ENCODE results near the gene MRPL58. TPM values are rescaled to one million over a fixed set of nuclear protein-coding genes. Genes with fewer than 3 reads are reported as not detected.

The MRPL58 gene
- total RNA-seq (2022; extraction: Qiagen RNA extraction) = 71.2 to 79.0 TPM (median 76.6 TPM) in 5 replicates

GRCh38 chr17:75012346-75013091, at the start of gene MRPL58:
Gene MRPL58, plus strand, starts transcription at chr17:75012670. Its CDS starts 17 bp downstream, at chr17:75012687.

GRCh38 chr17:74972107-74972972, 40.1 kb upstream of the MRPL58 start, which contains the start of gene HID1:
Gene HID1, minus strand, starts transcription at chr17:74972759. Its CDS starts 103 bp downstream, at chr17:74972656.

GRCh38 chr17:74987418-74987908, 25.0 kb upstream of the MRPL58 start, which contains the start of gene CDR2L:
Gene CDR2L, plus strand, starts transcription at chr17:74987632. Its CDS starts 412 bp downstream, at chr17:74988044.

GRCh38 chr17:75046407-75047289, 34.2 kb downstream of the MRPL58 start, which contains the start of the genes ATP5PD and KCTD2:
Gene ATP5PD, minus strand, starts transcription at chr17:75046969. Its CDS starts 4,319 bp downstream, at chr17:75042650.
Gene KCTD2, plus strand, starts transcription at chr17:75047225. Its CDS starts 26 bp downstream, at chr17:75047251.

Other genes with a start within 250 kb of the MRPL58 start
- gene NAT9, start 236.3 kb upstream of the MRPL58 start, total RNA-seq (2022; extraction: Qiagen RNA extraction) = 47.3 to 59.2 TPM (median 52.9 TPM) in 5 replicates
- 0.15 to 0.30 TPM (median 0.18 TPM) in 5 replicates for gene GRIN2C, start 152.8 kb upstream of the MRPL58 start, total RNA-seq (2022; extraction: Qiagen RNA extraction)
- gene FDXR, start 139.7 kb upstream of the MRPL58 start, total RNA-seq (2022; extraction: Qiagen RNA extraction) = 52.1 to 74.4 TPM (median 60.4 TPM) in 5 replicates
- gene FADS6, start 119.0 kb upstream of the MRPL58 start, total RNA-seq (2022; extraction: Qiagen RNA extraction) = 0.09 TPM in 1 of 5 replicates, not detected in the others
- 0.02 to 0.14 TPM (median 0.09 TPM) in 5 replicates for gene USH1G, start 89.4 kb upstream of the MRPL58 start, total RNA-seq (2022; extraction: Qiagen RNA extraction)
- gene OTOP2, start 88.4 kb upstream of the MRPL58 start, total RNA-seq (2022; extraction: Qiagen RNA extraction) = 0.06 to 0.12 TPM (median 0.08 TPM) in 5 replicates
- gene OTOP3, start 76.8 kb upstream of the MRPL58 start, total RNA-seq (2022; extraction: Qiagen RNA extraction) = not detected in 5 replicates
- gene HID1, start 39.9 kb upstream of the MRPL58 start, total RNA-seq (2022; extraction: Qiagen RNA extraction) = 15.3 to 18.3 TPM (median 16.9 TPM) in 5 replicates
- 65.6 to 80.7 TPM (median 75.4 TPM) in 5 replicates for gene CDR2L, start 25.0 kb upstream of the MRPL58 start, total RNA-seq (2022; extraction: Qiagen RNA extraction)
- 481 to 533 TPM (median 504 TPM) in 5 replicates for gene ATP5PD, start 34.3 kb downstream of the MRPL58 start, total RNA-seq (2022; extraction: Qiagen RNA extraction)
- gene KCTD2, start 34.6 kb downstream of the MRPL58 start, total RNA-seq (2022; extraction: Qiagen RNA extraction) = 30.1 to 35.5 TPM (median 30.5 TPM) in 5 replicates
- gene SLC16A5, start 75.3 kb downstream of the MRPL58 start, total RNA-seq (2022; extraction: Qiagen RNA extraction) = 25.8 to 33.0 TPM (median 29.0 TPM) in 5 replicates
- gene ARMC7, start 97.3 kb downstream of the MRPL58 start, total RNA-seq (2022; extraction: Qiagen RNA extraction) = 16.6 to 20.8 TPM (median 17.5 TPM) in 5 replicates
- 81.2 to 127 TPM (median 122 TPM) in 5 replicates for gene NT5C, start 119.1 kb downstream of the MRPL58 start, total RNA-seq (2022; extraction: Qiagen RNA extraction)
- 670 to 830 TPM (median 736 TPM) in 5 replicates for gene JPT1, start 141.8 kb downstream of the MRPL58 start, total RNA-seq (2022; extraction: Qiagen RNA extraction)
- 258 to 388 TPM (median 378 TPM) in 5 replicates for gene SUMO2, start 170.3 kb downstream of the MRPL58 start, total RNA-seq (2022; extraction: Qiagen RNA extraction)
- gene NUP85, start 193.0 kb downstream of the MRPL58 start, total RNA-seq (2022; extraction: Qiagen RNA extraction) = 96.4 to 110 TPM (median 98.5 TPM) in 5 replicates
- gene GGA3, start 248.9 kb downstream of the MRPL58 start, total RNA-seq (2022; extraction: Qiagen RNA extraction) = 26.2 to 28.9 TPM (median 28.0 TPM) in 5 replicates
- gene MRPS7, start 249.2 kb downstream of the MRPL58 start, total RNA-seq (2022; extraction: Qiagen RNA extraction) = 143 to 179 TPM (median 172 TPM) in 5 replicates

Data from A549 treated with Hydrocortisone at 1 μM for 4 hours (cell line).